ENCODE measurements around the gene MAP1LC3B.

The MAP1LC3B gene

GRCh38 chr16:87344165-87344930, 47.8 kb upstream of the MAP1LC3B start:
- POLR2A ChIA-PET: interaction anchor here (1.1 to 1.3 kb wide), 2 partner anchors 27 to 39 kb away, joined by 3 to 4 read pairs; partner anchors contain the start of genes C16orf95 and FBXO31
- no peak for TF ChIP-seq L3MBTL2 (conservative IDR thresholded peaks at IDR 0.05)
- no peak for TF ChIP-seq FOXA1 (IDR thresholded peaks at IDR 0.05)
- no peak for TF ChIP-seq ARNT (IDR thresholded peaks at IDR 0.05)
- TF ChIP-seq HDGF (IDR thresholded peaks at IDR 0.05; ENCODE audit: borderline replicate concordance): no peak
- no peak for TF ChIP-seq FOXK2 (IDR thresholded peaks at IDR 0.05)
- TF ChIP-seq ZNF384 (IDR thresholded peaks at IDR 0.05): no peak
- no peak for TF ChIP-seq SUZ12 (IDR thresholded peaks at IDR 0.05)
- TF ChIP-seq ELF4 (IDR thresholded peaks at IDR 0.05): no peak
- TF ChIP-seq PKNOX1 (IDR thresholded peaks at IDR 0.05): no peak
- TF ChIP-seq CTBP1 (IDR thresholded peaks at IDR 0.05; ENCODE audit: borderline replicate concordance): no peak
- TF ChIP-seq NFRKB (IDR thresholded peaks at IDR 0.05): no peak
- no peak for TF ChIP-seq BHLHE40 (IDR thresholded peaks at IDR 0.05; ENCODE audit: borderline replicate concordance)
- DNase-seq (ENCODE audit: extremely low spot score): no peak
- CTCF ChIA-PET: no interaction called here

- DNase-seq (ENCODE audit: extremely low spot score): no peak
- POLR2A ChIA-PET: interaction anchor here (1.1 to 1.3 kb wide), 2 partner anchors 28 to 38 kb away, joined by 3 to 4 read pairs; partner anchors contain the start of genes C16orf95 and FBXO31
- CTCF ChIA-PET: no interaction called here
- TF ChIP-seq L3MBTL2 (conservative IDR thresholded peaks at IDR 0.05) (no peak), CTBP1 (IDR thresholded peaks at IDR 0.05; ENCODE audit: borderline replicate concordance) (no peak), ARNT (IDR thresholded peaks at IDR 0.05) (no peak), FOXM1 (IDR thresholded peaks at IDR 0.05; ENCODE audit: borderline replicate concordance) (no peak), SP1 (IDR thresholded peaks at IDR 0.05) (no peak), FOXA1 (IDR thresholded peaks at IDR 0.05) (no peak), SUZ12 (IDR thresholded peaks at IDR 0.05) (no peak), HDGF (IDR thresholded peaks at IDR 0.05; ENCODE audit: borderline replicate concordance) (no peak), LEF1 (IDR thresholded peaks at IDR 0.05; ENCODE audit: borderline replicate concordance) (no peak), TARDBP (IDR thresholded peaks at IDR 0.05) (no peak), ELF4 (IDR thresholded peaks at IDR 0.05) (no peak), PKNOX1 (IDR thresholded peaks at IDR 0.05) (no peak), ZNF384 (IDR thresholded peaks at IDR 0.05) (no peak), BHLHE40 (IDR thresholded peaks at IDR 0.05; ENCODE audit: borderline replicate concordance) (no peak), NFRKB (IDR thresholded peaks at IDR 0.05) (no peak)
Observed at GRCh38 chr16:87344931-87345631, 47.1 kb upstream of the MAP1LC3B start.

- ChIA-PET CTCF (no interaction called here), POLR2A (interaction anchor here (1.1 to 1.3 kb wide), 2 partner anchors 28 to 38 kb away, joined by 3 to 4 read pairs; partner anchors contain the start of genes C16orf95 and FBXO31)
- TF ChIP-seq L3MBTL2 (conservative IDR thresholded peaks at IDR 0.05) (no peak), FOXM1 (IDR thresholded peaks at IDR 0.05; ENCODE audit: borderline replicate concordance) (no peak), BHLHE40 (IDR thresholded peaks at IDR 0.05; ENCODE audit: borderline replicate concordance) (no peak), SP1 (IDR thresholded peaks at IDR 0.05) (no peak), ARNT (IDR thresholded peaks at IDR 0.05) (no peak), HDGF (IDR thresholded peaks at IDR 0.05; ENCODE audit: borderline replicate concordance) (no peak), ELF4 (IDR thresholded peaks at IDR 0.05) (no peak), LEF1 (IDR thresholded peaks at IDR 0.05; ENCODE audit: borderline replicate concordance) (no peak), NFRKB (IDR thresholded peaks at IDR 0.05) (no peak), ZNF384 (IDR thresholded peaks at IDR 0.05) (no peak), TARDBP (IDR thresholded peaks at IDR 0.05) (no peak), PKNOX1 (IDR thresholded peaks at IDR 0.05) (no peak), FOXA1 (IDR thresholded peaks at IDR 0.05) (no peak), SUZ12 (IDR thresholded peaks at IDR 0.05) (no peak), CTBP1 (IDR thresholded peaks at IDR 0.05; ENCODE audit: borderline replicate concordance) (no peak), FOXK2 (IDR thresholded peaks at IDR 0.05) (no peak)
- DNase-seq (ENCODE audit: extremely low spot score): no peak
Observed at GRCh38 chr16:87345726-87346424, 46.3 kb upstream of the MAP1LC3B start.

GRCh38 chr16:87346517-87347060, 45.5 kb upstream of the MAP1LC3B start:
- DNase-seq (ENCODE audit: extremely low spot score): no peak
- ChIA-PET POLR2A (no interaction called here), CTCF (no interaction called here)
- no peak for TF ChIP-seq PKNOX1 (IDR thresholded peaks at IDR 0.05)
